OCI-LY1 (cell line): ENCODE measurements around the gene FYB1.

Experiments used
- CTCF ChIP-seq: fragments of 200-600 bp; sonication (generic), shearing (Covaris generic); IDR thresholded peaks from 2 replicates; pipeline ENCODE4 v1.5.1; 2017; ENCODE audit warnings: mild to moderate bottlenecking, antibody characterized with exemption, low read length, moderate library complexity, mixed read lengths
- EZH2 ChIP-seq: fragments of 200-600 bp; sonication (generic), shearing (Covaris generic); IDR thresholded peaks from 2 replicates; pipeline ENCODE4 v1.8.0; 2017; ENCODE audit warnings: borderline replicate concordance, mixed run types, mild to moderate bottlenecking, antibody characterized with exemption, low read length, moderate library complexity, mixed read lengths

- no peak for TF ChIP-seq CTCF
- no peak for TF ChIP-seq EZH2
Observed at GRCh38 chr5:39267186-39267585, 47.8 kb upstream of the FYB1 start.
